Loucy (cell line): Measurements from ENCODE around the gene TMPRSS6.

ENCODE experiments used
- H2AFZ ChIP-seq: fragments of 200-600 bp; sonication (generic); 2 replicates; pipeline ENCODE4 v1.6.0; 2016; ENCODE audit warnings: antibody characterized with exemption, mild to moderate bottlenecking, low read length, moderate library complexity
- H3F3A ChIP-seq: fragments of 200-600 bp; 2 replicates; pipeline ENCODE4 v1.6.0; 2016; ENCODE audit warnings: antibody characterized with exemption, low read depth, mild to moderate bottlenecking
- H3K27me3 ChIP-seq: fragments of 200-600 bp; sonication (generic); 2 replicates; pipeline ENCODE4 v1.6.1; 2014; ENCODE audit warnings: low read length, mild to moderate bottlenecking; ENCODE audit not compliant: insufficient read depth, poor library complexity, severe bottlenecking
- H3K36me3 ChIP-seq: fragments of 200-600 bp; sonication (generic); 2 replicates; pipeline ENCODE4 v1.6.1; 2016; ENCODE audit warnings: low read length; ENCODE audit not compliant: insufficient read depth
- H3K4me1 ChIP-seq: fragments of 200-600 bp; sonication (generic); 2 replicates; pipeline ENCODE4 v1.5.1; 2014; ENCODE audit warnings: low read length, mild to moderate bottlenecking; ENCODE audit not compliant: insufficient read depth, poor library complexity, severe bottlenecking
- H3K4me2 ChIP-seq: fragments of 200-600 bp; sonication (generic); 2 replicates; pipeline ENCODE4 v1.6.0; 2014; ENCODE audit warnings: antibody characterized with exemption, low read length, low read depth, mild to moderate bottlenecking; ENCODE audit not compliant: poor library complexity, severe bottlenecking
- H3K4me3 ChIP-seq: fragments of 200-600 bp; sonication (generic); 2 replicates; pipeline ENCODE4 v1.5.1; 2014; ENCODE audit warnings: low read length, mild to moderate bottlenecking, mixed read lengths; ENCODE audit not compliant: poor library complexity, severe bottlenecking
- H3K79me2 ChIP-seq: fragments of 200-600 bp; sonication (generic); 2 replicates; pipeline ENCODE4 v1.6.1; 2014; ENCODE audit warnings: low read length; ENCODE audit not compliant: insufficient read depth
- H3K9ac ChIP-seq: fragments of 200-600 bp; sonication (generic); 2 replicates; pipeline ENCODE4 v1.6.0; 2014; ENCODE audit warnings: mild to moderate bottlenecking, low read depth, low read length, moderate library complexity; ENCODE audit not compliant: poor library complexity, severe bottlenecking
- H3K9me2 ChIP-seq: fragments of 200-600 bp; sonication (generic); replicated peaks from 2 replicates; pipeline ENCODE4 v1.6.1; 2016; ENCODE audit warnings: low read depth, low read length, mixed read lengths
- H3K9me3 ChIP-seq: fragments of 200-600 bp; sonication (generic); 2 replicates; pipeline ENCODE4 v1.6.1; 2014; ENCODE audit warnings: mild to moderate bottlenecking, antibody characterized with exemption, low read length, low read depth; ENCODE audit not compliant: insufficient read depth
- H4K20me1 ChIP-seq: fragments of 200-600 bp; sonication (generic); 2 replicates; pipeline ENCODE4 v1.6.0; 2014; ENCODE audit warnings: antibody characterized with exemption, low read length, mild to moderate bottlenecking; ENCODE audit not compliant: insufficient read depth, poor library complexity, severe bottlenecking
- CTCF ChIP-seq: fragments of 200-600 bp; sonication (generic); conservative IDR thresholded peaks from 2 replicates; pipeline ENCODE4 v1.5.1; 2014; ENCODE audit warnings: mild to moderate bottlenecking, antibody characterized with exemption, low read length
- EZH2phosphoT487 ChIP-seq: fragments of 200-600 bp; IDR thresholded peaks from 2 replicates; pipeline ENCODE4 v1.6.1; 2018; ENCODE audit warnings: antibody characterized with exemption, mild to moderate bottlenecking, moderate library complexity, borderline replicate concordance

The TMPRSS6 gene

GRCh38 chr22:37022483-37023337 is 86.8 kb downstream of the TMPRSS6 start:
- Histone ChIP-seq H3F3A (no peaks in the 10 kb centered on the region), H3K9ac (peak overlapping the region; percentile 4), H3K27me3 (peaks cover 5% of the 10 kb centered on the region), H3K36me3 (peaks cover 6% of the 10 kb centered on the region; the same call in 1 of the 2 replicates), H3K79me2 (peaks cover 68% of the 10 kb centered on the region), H3K4me2 (peak overlapping the region; percentile 66), H3K4me3 (peak overlapping the region; percentile 10), H3K9me3 (no peaks in the 10 kb centered on the region), H3K9me2 (no peaks in the 10 kb centered on the region), H2AFZ (no peak overlapping the region), H4K20me1 (peaks cover 26% of the 10 kb centered on the region), H3K4me1 (peaks cover 21% of the 10 kb centered on the region)
- TF ChIP-seq CTCF (no peak), EZH2phosphoT487 (no peak)

- no peaks in the 10 kb centered on the region for H3K9me2 ChIP-seq
- no peaks in the 10 kb centered on the region for H3F3A ChIP-seq
- H2AFZ ChIP-seq: no peak overlapping the region
- peaks cover 29% of the 10 kb centered on the region for H4K20me1 ChIP-seq
- H3K36me3 ChIP-seq: no peaks in the 10 kb centered on the region; the same call in 1 of the 2 replicates
- peak overlapping the region; percentile 4 for H3K9ac ChIP-seq
- peak; percentile 95 for TF ChIP-seq CTCF
- TF ChIP-seq EZH2phosphoT487: no peak
- peaks cover 76% of the 10 kb centered on the region for H3K79me2 ChIP-seq
- peak overlapping the region; percentile 66 for H3K4me2 ChIP-seq
- peaks cover 29% of the 10 kb centered on the region for H3K4me1 ChIP-seq
- H3K9me3 ChIP-seq: no peaks in the 10 kb centered on the region
- peak overlapping the region; percentile 59 for H3K4me3 ChIP-seq
- H3K27me3 ChIP-seq: peaks cover 5% of the 10 kb centered on the region
These were observed 87.6 kb downstream of the TMPRSS6 start for GRCh38 chr22:37021710-37022482.

GRCh38 chr22:37021041-37021440 is 88.5 kb downstream of the TMPRSS6 start:
- Histone ChIP-seq H3K27me3 (peaks cover 5% of the 10 kb centered on the region), H3K36me3 (no peaks in the 10 kb centered on the region; the same call in 1 of the 2 replicates), H3K9me3 (no peaks in the 10 kb centered on the region), H3K9me2 (no peaks in the 10 kb centered on the region), H3K4me1 (peaks cover 37% of the 10 kb centered on the region), H3K79me2 (peaks cover 84% of the 10 kb centered on the region), H2AFZ (no peak overlapping the region), H3K4me3 (peak overlapping the region; percentile 95), H3F3A (no peaks in the 10 kb centered on the region), H3K9ac (peak overlapping the region; percentile 99), H4K20me1 (peaks cover 35% of the 10 kb centered on the region), H3K4me2 (peak overlapping the region; percentile 96)
- TF ChIP-seq EZH2phosphoT487: no peak
- no peak for TF ChIP-seq CTCF
